RWPE1 (cell line): ENCODE measurements around the gene TPGS1.
"Not testable (repeated sequence)": the region's sequence is repeated elsewhere in the genome, so short reads cannot be mapped to it uniquely, and the experiment has no call there.

Source experiments
- CTCF ChIA-PET: fragments of 350-600 bp; sonication (Branson Sonifier 250); formaldehyde crosslinking; extraction: SDS; loops from one replicate; lab custom pipeline; 2021; lab: Yijun Ruan, JAX
- POLR2A ChIA-PET: fragments of 400-600 bp; formaldehyde crosslinking; extraction: SDS; loops from one replicate; lab custom pipeline; 2020; ENCODE audit warnings: antibody characterized with exemption; ENCODE audit not compliant: low non-redundant PET; lab: Yijun Ruan, JAX
- DNase-seq: peaks from one replicate; pipeline ENCODE4 v3.0.0; 2012; ENCODE audit warnings: low spot score
- H3K27ac ChIP-seq: fragments of 450-650 bp; 2 replicates; pipeline ENCODE4 v1.5.1; 2017
- TF ChIP-seq, protein P1 (sequence below): fragments of 450-650 bp; conservative IDR thresholded peaks from 2 replicates; pipeline ENCODE4 v1.5.1; 2017; ENCODE audit warnings: low read depth, mild to moderate bottlenecking

Gene TPGS1

DNA sequence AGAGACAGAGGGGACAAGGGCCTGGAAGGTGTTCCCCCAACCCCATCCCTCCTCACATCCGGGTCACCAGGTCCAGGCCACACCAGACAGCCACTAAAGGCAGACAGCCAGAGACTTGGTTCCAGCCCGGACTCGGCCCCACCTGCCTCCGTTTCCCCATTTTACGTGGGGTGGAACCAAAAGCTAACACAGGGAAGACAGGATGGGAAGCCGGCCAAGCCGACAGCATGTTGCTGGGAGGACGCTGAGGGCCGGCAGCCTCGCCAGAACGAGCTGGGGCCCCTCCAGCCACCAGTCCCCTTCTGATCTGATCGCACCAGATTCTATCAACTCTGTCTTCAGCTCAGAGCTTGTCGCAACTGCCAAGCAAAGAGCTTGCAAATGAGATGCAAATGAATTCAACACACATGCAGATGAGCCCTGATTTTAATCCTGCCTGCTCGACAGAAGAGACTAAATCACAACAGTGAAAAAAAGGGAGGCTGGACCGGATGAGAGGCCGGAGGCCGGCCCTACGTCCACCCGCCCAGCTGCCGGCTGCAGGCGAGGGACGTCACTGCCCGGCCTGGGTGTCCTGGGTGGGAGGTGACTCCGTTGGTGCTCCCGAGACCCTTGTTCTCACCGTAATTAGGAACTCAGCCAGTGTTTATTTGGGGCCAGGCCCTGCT, 28.9 kb upstream of the TPGS1 start:
- ChIA-PET POLR2A (interaction anchor here (0.6 kb wide), 1 partner anchor 222 kb away, joined by 5 read pairs; no protein-coding TSS in a partner anchor), CTCF (no interaction called here)
- TF ChIP-seq, protein P1, sequence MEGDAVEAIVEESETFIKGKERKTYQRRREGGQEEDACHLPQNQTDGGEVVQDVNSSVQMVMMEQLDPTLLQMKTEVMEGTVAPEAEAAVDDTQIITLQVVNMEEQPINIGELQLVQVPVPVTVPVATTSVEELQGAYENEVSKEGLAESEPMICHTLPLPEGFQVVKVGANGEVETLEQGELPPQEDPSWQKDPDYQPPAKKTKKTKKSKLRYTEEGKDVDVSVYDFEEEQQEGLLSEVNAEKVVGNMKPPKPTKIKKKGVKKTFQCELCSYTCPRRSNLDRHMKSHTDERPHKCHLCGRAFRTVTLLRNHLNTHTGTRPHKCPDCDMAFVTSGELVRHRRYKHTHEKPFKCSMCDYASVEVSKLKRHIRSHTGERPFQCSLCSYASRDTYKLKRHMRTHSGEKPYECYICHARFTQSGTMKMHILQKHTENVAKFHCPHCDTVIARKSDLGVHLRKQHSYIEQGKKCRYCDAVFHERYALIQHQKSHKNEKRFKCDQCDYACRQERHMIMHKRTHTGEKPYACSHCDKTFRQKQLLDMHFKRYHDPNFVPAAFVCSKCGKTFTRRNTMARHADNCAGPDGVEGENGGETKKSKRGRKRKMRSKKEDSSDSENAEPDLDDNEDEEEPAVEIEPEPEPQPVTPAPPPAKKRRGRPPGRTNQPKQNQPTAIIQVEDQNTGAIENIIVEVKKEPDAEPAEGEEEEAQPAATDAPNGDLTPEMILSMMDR, result no peak
- DNase-seq, result no peak
- H3K27ac ChIP-seq, result no peak overlapping the region

DNA sequence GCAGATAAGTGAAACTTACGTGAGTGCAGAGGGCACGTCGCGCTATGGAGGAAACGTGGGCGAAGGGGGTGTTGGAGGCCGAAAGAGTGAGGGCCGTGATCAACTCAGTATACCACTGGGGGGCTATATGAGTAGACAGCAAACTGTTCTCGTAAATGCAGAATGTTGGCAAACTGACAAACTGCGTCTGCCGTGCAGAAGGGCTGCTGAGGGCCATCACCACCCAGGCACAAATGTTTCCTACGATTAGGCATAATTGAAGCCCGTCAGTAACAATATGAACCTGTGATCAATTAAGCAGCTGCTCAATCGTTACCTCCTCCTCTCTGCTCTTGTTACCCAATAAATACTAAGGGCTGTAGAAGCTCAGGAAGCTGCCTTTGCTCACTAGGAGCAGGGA, 28.3 kb upstream of the TPGS1 start:
- H3K27ac ChIP-seq, result no peak overlapping the region
- ChIA-PET POLR2A (interaction anchor here (0.6 kb wide), 1 partner anchor 221 kb away, joined by 5 read pairs; no protein-coding TSS in a partner anchor), CTCF (no interaction called here)
- no peak for DNase-seq
- TF ChIP-seq, protein P1, result no peak

DNA sequence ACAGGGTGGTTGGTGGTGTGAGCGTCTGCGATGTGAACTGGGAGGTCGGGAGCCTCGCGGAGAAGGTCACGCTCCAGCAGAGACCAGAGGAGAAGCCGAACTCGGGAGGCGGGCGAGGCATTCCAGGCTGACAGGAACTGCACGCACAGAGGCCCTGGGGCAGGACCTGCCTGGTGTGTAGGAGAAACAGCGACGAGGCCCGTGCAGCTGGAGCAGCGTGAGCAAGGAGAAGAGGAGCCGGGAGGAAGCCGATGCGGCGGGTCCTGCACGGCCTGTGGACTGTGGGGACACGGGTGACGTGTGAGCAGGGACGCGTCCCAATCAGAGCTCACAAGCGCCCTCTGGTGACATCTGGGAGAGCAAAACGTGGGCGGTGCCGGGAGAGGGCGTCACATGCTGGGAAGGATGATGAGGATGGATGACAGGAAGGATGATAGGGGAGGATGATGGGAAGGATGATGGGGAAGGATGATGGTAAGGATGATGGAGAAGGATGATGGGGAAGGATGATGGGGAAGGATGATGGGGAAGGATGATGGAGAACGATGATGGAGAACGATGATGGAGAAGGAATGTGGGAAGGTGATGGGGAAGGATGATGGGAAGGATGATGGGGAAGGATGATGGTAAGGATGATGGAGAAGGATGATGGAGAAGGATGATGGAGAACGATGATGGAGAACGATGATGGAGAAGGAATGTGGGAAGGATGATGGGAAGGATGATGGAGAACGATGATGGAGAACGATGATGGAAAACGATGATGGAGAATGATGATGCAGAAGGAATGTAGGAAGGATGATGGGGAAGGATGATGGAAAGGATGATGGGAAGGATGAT, 27.1 kb upstream of the TPGS1 start:
- no peak for DNase-seq
- 0 out of 2 replicates have a peak overlapping the region, but pooled peaks have one; percentile 15 for H3K27ac ChIP-seq
- ChIA-PET CTCF (no interaction called here), POLR2A (no interaction called here)
- TF ChIP-seq, protein P1, result no peak

DNA sequence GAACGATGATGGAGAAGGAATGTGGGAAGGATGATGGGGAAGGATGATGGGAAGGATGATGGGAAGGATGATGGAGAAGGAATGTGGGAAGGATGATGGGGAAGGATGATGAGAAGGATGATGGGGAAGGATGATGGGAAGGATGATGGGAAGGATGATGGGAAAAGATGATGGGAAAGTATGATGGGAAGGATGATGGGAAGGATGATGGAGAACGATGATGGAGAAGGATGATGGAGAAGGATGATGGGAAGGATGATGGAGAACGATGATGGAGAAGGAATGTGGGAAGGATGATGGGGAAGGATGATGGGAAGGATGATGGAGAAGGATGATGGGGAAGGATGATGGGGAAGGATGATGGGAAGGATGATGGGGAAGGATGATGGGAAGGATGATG, 26.2 kb upstream of the TPGS1 start:
- POLR2A ChIA-PET, CTCF ChIA-PET, DNase-seq, H3K27ac ChIP-seq: not testable (repeated sequence)

DNA sequence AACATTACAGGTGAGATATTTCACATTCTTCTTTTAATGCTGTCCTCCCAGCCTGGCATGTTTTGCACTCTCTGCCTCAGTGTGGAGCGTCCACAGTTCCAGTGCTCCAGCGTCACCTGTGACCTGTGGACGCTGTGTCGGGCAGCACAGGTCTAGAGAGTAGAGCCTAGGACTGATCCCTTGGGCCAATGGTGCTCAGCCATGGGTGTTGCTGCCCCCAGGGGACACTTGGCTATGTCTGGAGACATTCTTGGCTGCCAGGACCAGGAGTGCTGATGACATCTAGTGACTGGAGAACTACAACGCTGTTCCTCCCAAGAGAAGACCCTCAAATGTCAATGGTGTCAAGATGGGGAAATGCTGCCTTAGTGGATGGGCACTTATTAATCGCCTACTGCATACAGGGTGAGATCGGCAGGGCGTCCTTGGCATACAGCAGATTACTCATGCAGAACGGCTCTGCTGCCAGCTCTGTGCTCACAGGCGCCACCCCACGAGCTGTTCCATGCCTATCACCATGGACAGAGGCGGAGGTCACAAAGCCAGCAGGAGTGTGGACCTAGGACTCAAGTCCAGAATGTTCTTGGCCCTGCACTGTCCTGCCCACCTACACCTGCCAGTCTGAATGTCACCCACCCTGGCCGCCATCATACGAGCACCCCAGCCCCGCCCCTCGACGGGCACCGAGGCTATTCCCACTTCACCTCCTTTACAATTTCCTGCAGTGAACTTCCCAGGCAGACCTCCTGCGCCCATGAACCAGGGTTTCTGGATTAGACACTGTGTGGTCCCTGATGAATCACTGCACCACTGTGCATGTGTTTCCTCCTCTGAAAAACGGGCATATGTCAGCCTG, 24.9 kb upstream of the TPGS1 start:
- ChIA-PET CTCF (no interaction called here), POLR2A (no interaction called here)
- no peak overlapping the region for H3K27ac ChIP-seq
- no peak for DNase-seq
- TF ChIP-seq, protein P1, result no peak

DNA sequence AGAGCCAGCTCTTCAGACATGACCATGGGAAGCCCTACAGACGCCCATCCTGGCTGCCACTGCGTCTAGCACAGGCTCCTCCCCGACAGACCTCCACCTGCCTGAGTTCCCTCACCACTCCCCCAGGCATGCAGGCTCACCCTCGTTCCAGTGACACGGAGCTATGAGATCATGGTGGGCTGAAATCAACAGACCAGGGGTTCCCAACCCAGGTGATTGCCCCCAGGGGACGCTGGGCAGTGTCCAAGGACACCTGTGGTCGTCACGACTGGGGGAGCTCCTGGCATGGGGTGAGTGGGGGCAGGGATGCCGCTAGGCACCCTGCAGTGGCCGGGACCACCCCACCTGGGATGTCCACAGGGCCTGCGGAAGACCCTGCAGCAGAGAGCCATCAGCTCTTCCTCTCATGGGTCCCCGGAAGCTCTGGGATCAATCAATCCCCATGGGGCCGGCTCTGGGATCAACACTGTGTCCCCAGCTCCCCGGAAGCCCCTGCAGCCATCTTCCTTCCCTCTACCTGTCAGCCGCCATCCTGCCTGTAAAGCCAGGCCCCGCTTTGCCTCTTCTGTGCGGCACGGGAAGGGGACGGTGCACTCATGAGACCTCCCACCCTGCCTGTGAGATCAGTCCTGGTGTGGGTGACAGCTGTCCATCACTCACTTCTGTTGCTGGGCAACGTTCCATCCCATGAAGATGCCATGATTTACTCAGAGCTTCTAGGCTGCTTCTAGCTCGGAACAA, 23.8 kb upstream of the TPGS1 start:
- ChIA-PET POLR2A (interaction anchor here (0.7 kb wide), 1 partner anchor 164 kb away, joined by 4 read pairs; no protein-coding TSS in a partner anchor), CTCF (interaction anchor here (0.6 kb wide), 1 partner anchor 99 kb away, joined by 3 read pairs; no protein-coding TSS in a partner anchor)
- no peak for DNase-seq
- no peak overlapping the region for H3K27ac ChIP-seq
- TF ChIP-seq, protein P1, result no peak
